Retinal pigment epithelial cell (primary cell): ENCODE results near the gene HOXA13.

ENCODE experiments used
- DNase-seq: peaks from one replicate; pipeline ENCODE4 v3.0.0-alpha.2; 2010; ENCODE audit warnings: low read depth
- H3K4me3 ChIP-seq: 2 replicates; pipeline ENCODE4 v1.5.1; 2011; ENCODE audit warnings: mild to moderate bottlenecking, low read length, control low read depth, moderate library complexity
- TF ChIP-seq, protein P1 (sequence below): conservative IDR thresholded peaks from 2 replicates; pipeline ENCODE4 v1.5.1; 2011; ENCODE audit warnings: low read depth, low read length, control low read depth, inconsistent platforms

Gene HOXA13

DNA sequence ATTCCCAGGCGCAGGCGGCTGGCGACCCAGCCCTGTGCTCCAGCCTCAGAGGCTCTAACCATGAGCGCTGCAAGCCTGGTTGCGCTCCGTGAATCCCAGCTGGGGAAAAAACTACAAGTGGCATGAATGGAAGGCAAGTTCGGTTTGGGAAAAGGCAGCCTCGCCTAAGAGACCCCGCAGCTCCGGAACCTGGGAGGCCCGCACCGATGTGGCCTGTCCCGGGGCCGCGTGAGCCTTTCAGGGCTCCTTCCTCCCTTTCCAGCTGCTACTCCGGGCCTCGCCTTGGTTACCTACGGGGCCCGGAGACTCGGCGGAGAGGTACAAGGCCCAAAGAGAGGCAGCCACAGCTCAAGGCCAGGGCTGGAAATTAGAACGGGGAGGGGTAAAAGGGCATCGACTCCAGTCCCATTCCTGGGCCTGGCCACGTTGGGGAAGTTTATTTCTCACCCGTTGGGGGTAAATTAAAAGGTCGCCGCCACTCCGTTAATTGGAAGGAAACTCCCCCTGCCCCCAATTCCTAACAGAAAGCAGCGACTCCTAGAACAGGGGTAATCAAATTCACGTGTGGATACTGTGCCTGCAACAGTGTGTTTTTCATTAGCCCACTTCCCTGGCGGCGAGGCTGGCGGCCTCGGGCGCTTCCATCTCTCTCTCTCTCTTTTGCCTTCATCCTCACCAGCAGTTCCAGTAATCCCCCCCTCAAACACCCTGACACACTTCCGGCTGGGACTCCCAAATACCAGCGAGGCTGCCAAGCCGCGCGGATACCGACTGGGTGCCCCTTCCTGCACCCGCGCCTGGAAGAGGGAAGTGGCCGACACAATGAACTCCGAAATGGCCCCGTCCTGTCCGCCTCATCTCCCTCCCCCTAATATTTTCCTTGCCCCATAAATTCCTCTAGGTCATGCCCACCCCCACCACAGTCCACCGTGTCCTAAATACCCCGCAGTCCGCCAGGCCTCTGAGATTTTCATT is 33.1 kb downstream of the HOXA13 start:
- no peak for DNase-seq
- H3K4me3 ChIP-seq = no peak overlapping the region
- TF ChIP-seq, protein P1, sequence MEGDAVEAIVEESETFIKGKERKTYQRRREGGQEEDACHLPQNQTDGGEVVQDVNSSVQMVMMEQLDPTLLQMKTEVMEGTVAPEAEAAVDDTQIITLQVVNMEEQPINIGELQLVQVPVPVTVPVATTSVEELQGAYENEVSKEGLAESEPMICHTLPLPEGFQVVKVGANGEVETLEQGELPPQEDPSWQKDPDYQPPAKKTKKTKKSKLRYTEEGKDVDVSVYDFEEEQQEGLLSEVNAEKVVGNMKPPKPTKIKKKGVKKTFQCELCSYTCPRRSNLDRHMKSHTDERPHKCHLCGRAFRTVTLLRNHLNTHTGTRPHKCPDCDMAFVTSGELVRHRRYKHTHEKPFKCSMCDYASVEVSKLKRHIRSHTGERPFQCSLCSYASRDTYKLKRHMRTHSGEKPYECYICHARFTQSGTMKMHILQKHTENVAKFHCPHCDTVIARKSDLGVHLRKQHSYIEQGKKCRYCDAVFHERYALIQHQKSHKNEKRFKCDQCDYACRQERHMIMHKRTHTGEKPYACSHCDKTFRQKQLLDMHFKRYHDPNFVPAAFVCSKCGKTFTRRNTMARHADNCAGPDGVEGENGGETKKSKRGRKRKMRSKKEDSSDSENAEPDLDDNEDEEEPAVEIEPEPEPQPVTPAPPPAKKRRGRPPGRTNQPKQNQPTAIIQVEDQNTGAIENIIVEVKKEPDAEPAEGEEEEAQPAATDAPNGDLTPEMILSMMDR = no peak

DNA sequence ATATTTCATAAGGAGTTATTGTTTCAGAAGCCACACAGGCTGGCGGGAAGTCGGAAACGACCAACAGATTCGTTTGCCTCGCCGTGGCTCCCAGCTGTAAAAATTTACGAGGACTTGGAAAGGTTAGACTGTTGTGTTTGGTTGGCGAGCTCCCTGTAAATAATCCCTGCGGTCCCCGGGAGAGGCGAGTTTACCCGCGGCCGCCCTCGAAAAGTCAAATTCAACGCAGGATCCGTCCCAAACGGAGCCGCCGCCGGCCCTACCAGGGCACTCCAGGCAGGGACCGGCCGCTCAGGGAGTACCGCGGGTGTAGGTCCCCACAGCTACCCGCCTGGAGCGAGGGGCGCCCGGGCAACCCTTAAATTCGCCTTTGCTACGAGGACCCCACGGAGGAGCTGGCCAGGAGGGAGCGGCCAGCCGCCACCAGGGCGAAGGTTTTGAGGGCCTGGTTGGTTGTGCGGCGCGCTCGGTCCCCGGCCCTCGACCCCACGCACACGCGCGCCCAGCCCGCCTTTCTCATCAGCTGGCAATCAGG is 33.8 kb downstream of the HOXA13 start:
- no peak for DNase-seq
- no peak overlapping the region for H3K4me3 ChIP-seq
- TF ChIP-seq, protein P1 = no peak

DNA sequence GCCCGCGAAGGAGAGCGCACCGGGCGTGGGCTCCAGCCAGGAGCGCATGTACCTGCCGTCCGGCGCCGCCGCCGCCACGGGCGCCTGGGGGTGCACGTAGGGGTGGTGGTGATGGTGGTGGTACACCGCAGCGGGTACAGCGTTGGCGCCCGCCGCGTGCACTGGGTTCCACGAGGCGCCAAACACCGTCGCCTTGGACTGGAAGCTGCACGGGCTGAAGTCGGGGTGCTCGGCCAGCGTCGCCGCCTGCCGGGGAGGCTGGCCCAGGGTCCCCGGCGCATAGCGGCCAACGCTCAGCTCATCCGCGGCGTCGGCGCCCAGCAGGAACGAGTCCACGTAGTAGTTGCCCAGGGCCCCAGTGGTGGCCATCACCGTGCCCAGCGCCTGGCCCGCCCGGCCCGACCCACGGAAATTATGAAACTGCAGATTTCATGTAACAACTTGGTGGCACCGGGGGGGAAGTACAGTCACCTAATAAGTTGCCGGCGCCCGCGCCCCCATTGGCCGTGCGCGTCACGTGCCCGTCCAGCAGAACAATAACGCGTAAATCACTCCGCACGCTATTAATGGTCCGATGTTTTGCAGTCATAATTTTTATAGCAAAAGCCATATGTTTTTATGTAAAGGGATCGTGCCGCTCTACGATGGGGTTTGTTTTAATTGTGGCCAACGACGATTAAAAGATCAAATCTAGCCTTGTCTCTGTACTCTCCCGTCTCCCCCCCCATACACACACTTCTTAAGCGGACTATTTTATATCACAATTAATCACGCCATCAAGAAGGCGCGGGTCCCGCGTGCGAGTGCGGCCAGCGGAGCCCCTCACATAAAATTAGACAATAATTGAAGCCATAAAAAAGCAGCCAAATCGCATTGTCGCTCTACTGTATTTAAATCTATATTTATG is 34.5 kb downstream of the HOXA13 start, which contains the start of gene HOXA9:
TSS of gene HOXA9 (minus strand) at position 449 of the 907 bp plus-strand sequence. CDS start at position 369, 80 bp downstream.
- H3K4me3 ChIP-seq = no peak within 1 kb of the TSS
- no peak for DNase-seq
- TF ChIP-seq, protein P1 = no peak

DNA sequence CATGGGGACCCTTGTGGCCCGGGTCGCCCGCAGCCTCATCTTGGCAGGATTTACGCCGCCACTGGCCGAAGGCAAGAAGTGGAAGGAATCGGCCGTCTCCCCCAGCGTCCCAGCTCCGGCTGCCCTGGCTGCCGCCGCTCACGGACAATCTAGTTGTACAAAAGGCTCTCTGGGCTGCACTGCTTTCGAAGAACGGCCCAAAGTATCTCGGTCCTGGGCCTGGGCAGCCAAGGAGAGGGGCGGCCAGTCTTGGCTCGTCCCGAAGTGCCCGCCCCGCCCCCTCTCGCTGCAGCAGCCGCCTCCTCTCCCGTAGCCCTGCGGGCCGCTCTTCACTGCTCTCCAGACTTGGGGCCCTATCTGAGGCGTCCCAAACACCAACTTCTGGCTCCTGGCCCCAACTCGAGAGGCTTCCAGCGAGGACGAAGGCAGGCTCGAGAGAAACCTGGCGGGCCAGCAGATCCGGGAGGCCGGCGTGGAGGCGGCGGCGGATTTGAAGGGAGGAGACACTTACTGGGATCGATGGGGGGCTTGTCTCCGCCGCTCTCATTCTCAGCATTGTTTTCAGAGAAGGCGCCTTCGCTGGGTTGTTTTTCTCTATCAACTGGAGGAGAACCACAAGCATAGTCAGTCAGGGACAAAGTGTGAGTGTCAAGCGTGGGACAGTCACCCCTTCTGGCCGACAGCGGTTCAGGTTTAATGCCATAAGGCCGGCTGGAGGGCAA is 35.4 kb downstream of the HOXA13 start:
- H3K4me3 ChIP-seq = no peak overlapping the region

DNA sequence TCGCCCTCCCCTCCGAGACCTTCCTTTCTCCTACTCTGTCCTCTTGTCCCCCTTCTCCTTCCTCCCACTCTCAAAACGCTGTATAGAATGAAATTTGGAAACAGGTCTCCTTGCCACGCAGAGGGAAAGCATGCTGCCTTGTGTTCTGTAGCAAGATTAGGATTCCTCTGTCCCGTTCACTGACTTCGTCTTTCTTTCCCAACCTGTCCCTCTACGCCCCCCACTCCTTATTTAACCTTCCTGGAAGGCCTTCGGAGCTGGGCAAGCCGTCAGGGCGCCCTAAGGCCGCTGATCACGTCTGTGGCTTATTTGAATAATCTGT is 35.9 kb downstream of the HOXA13 start:
- DNase-seq = no peak
- TF ChIP-seq, protein P1 = no peak
- H3K4me3 ChIP-seq = no peak overlapping the region

More for the DNA sequence above, 35.4 kb downstream of the HOXA13 start:
- DNase-seq = no peak
- TF ChIP-seq, protein P1 = no peak

DNA sequence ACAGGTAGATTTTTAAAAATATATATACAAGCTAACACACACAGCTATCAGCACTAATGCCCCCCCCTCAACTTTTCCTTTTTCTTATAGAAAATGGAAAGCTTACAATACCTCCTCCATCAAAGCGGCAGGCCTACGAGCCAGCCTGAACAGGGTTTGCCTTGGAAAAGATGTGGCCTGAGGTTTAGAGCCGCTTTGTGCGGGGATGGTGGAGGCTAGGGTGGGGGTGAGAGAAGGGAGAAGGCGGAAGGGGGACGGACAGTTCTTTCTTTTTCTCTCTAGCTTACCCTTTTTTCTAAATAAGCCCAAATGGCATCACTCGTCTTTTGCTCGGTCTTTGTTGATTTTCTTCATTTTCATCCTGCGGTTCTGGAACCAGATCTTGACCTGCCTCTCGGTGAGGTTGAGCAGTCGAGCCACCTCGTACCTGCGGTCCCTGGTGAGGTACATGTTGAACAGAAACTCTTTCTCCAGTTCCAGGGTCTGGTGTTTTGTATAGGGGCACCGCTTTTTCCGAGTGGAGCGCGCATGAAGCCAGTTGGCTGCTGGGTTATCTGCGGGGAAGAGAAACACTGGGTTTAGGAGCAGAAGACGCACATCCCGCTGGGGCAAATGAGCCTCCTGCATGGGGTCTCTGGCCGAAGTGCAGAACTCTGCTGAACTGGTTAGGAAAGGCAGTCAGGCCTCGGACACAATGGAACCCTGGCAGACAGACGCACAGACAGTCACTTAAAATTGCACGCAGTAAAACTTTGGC is 36.4 kb downstream of the HOXA13 start:
- no peak overlapping the region for H3K4me3 ChIP-seq
- DNase-seq = no peak
- TF ChIP-seq, protein P1 = no peak
